Natural killer cell (primary cell): ENCODE results near the gene MAST3. TPM values are rescaled to one million over a fixed set of nuclear protein-coding genes. Genes with fewer than 3 reads are reported as not detected.

Source experiments
- ATAC-seq, 3 donors: fragments of 150-1000 bp in 2 of 3; fragments of 200-7000 bp in 1 of 3; cut with Tn5 transposase; 1 replicate in 1 of 3; 2 replicates in 2 of 3; pipeline ENCODE4 v1.10.0; 2021; ENCODE audit warnings: mild to moderate bottlenecking in 2 of 3, moderate library complexity in 2 of 3
- DNase-seq, 2 donors: peaks; one replicate each; pipeline versions ENCODE4 v3.0.0 to v3.0.0-alpha.2; 2013 to 2021; ENCODE audit warnings: mixed read lengths in 1 of 2
- H3K27ac ChIP-seq: one replicate; pipeline ENCODE4 v1.5.1; 2013; ENCODE audit warnings: mild to moderate bottlenecking, low read length
- H3K27me3 ChIP-seq: one replicate; pipeline ENCODE4 v1.6.1; 2013; ENCODE audit warnings: low read length; ENCODE audit not compliant: control insufficient read depth, insufficient read depth
- H3K36me3 ChIP-seq: one replicate; pipeline ENCODE4 v1.6.1; 2013; ENCODE audit warnings: low read length; ENCODE audit not compliant: control insufficient read depth, insufficient read depth
- H3K4me1 ChIP-seq: one replicate; pipeline ENCODE4 v1.6.1; 2013; ENCODE audit warnings: low read length; ENCODE audit not compliant: control insufficient read depth, insufficient read depth
- H3K4me3 ChIP-seq: one replicate; pipeline ENCODE4 v1.5.1; 2013; ENCODE audit warnings: low read length
- H3K9me3 ChIP-seq: one replicate; pipeline ENCODE4 v1.6.1; 2013; ENCODE audit warnings: low read length; ENCODE audit not compliant: control insufficient read depth, insufficient read depth
- H3K27ac Mint-ChIP-seq, 2 donors: one replicate each; pipeline ENCODE4 v1.8.0; 2022; ENCODE audit warnings: mild to moderate bottlenecking in 2 of 2, mixed read lengths in 2 of 2, moderate library complexity in 1 of 2
- H3K27me3 Mint-ChIP-seq, 2 donors: one replicate each; pipeline ENCODE4 v1.8.0; 2022; ENCODE audit warnings: low read depth in 2 of 2, mixed read lengths in 2 of 2
- H3K36me3 Mint-ChIP-seq: one replicate; pipeline ENCODE4 v1.8.0; 2022; ENCODE audit warnings: mixed read lengths
- H3K4me1 Mint-ChIP-seq, 2 donors: one replicate each; pipeline ENCODE4 v1.8.0; 2022; ENCODE audit warnings: mixed read lengths in 2 of 2
- H3K4me3 Mint-ChIP-seq: one replicate; pipeline ENCODE4 v1.8.0; 2022; ENCODE audit warnings: mild to moderate bottlenecking, moderate library complexity, mixed read lengths
- H3K9me3 Mint-ChIP-seq, 2 donors: one replicate each; pipeline ENCODE4 v1.8.0; 2022; ENCODE audit warnings: mixed read lengths in 2 of 2
- CTCF ChIP-seq: fragments of 200-600 bp; IDR thresholded peaks from one replicate; pipeline ENCODE4 v1.8.0; 2022; ENCODE audit warnings: antibody characterized with exemption
- WGBS: methylation state at CpG from one replicate; pipeline ENCODE4 v1.1.7; 2013; ENCODE audit warnings: missing lambda C conversion rate; ENCODE audit not compliant: insufficient coverage; 5-methylcytosine and 5-hydroxymethylcytosine counted together
- intact Hi-C: fragments of 100-400 bp; cut with micrococcal nuclease; formaldehyde crosslinking; loops from one replicate; pipeline ENCODE4 v1.14.2; 2022
- total RNA-seq, 4 donors: library from RNA; stranded (reverse); fragments of 120-200 nt in 1 of 4; gene quantifications; one replicate each; pipeline versions ENCODE4 v1.2.3 to v1.2.4, GENCODE V29; 2013 to 2022

Gene MAST3
- total RNA-seq, 3 donors from 2014 or later (not counting 1 experiment from before 2014, with no cell fraction given): 84.5 to 101 (median 101) TPM

- DNase-seq (peak; percentile 54 to 81), ATAC-seq (peak; percentile 84 to 92 (median 90))
- H3K4me3 Mint-ChIP-seq: no peak overlapping the region
- no peaks in the 10 kb centered on the region for H3K9me3 Mint-ChIP-seq
- H3K4me3 ChIP-seq: no peak overlapping the region
- H3K4me1 Mint-ChIP-seq: peaks cover 5 to 25% of the 10 kb centered on the region in 2 donors
- H3K27ac ChIP-seq: peak overlapping the region; percentile 15
- H3K36me3 Mint-ChIP-seq: peaks cover 9% of the 10 kb centered on the region
- WGBS: 69% methylated on average over 14 of the region's 14 CpGs
- TF ChIP-seq CTCF: peak; percentile 73
- H3K27ac Mint-ChIP-seq: no peak overlapping the region
- intact Hi-C loops: loop anchor here (1.0 kb wide), 1 partner anchor 55 kb away; no protein-coding TSS in a partner anchor
- no peaks in the 10 kb centered on the region for H3K9me3 ChIP-seq
- H3K4me1 ChIP-seq: peaks cover 47% of the 10 kb centered on the region
- no peaks in the 10 kb centered on the region for H3K27me3 ChIP-seq
- no peaks in the 10 kb centered on the region for H3K27me3 Mint-ChIP-seq
- peaks cover 20% of the 10 kb centered on the region for H3K36me3 ChIP-seq
Measured at GRCh38 chr19:18167975-18168645, 70.5 kb downstream of the MAST3 start.

GRCh38 chr19:18168673-18169381, 71.2 kb downstream of the MAST3 start:
- Mint-ChIP-seq H3K27ac (peak overlapping the region in 1 of 2 donors; percentile 69), H3K4me3 (no peak overlapping the region), H3K36me3 (peaks cover 9% of the 10 kb centered on the region), H3K4me1 (peaks cover 5 to 32% of the 10 kb centered on the region in 2 donors), H3K9me3 (no peaks in the 10 kb centered on the region), H3K27me3 (no peaks in the 10 kb centered on the region)
- H3K4me1 ChIP-seq: peaks cover 53% of the 10 kb centered on the region
- H3K4me3 ChIP-seq: peak overlapping the region; percentile 5
- H3K27ac ChIP-seq: peak overlapping the region; percentile 86
- H3K27me3 ChIP-seq: no peaks in the 10 kb centered on the region
- DNase-seq (no peak), ATAC-seq (no peak)
- TF ChIP-seq CTCF: no peak
- intact Hi-C loops: loop anchor here (1.0 kb wide), 1 partner anchor 56 kb away; no protein-coding TSS in a partner anchor
- 93% methylated on average over 66 of the region's 66 CpGs for WGBS
- peaks cover 14% of the 10 kb centered on the region for H3K36me3 ChIP-seq
- H3K9me3 ChIP-seq: no peaks in the 10 kb centered on the region

- Histone ChIP-seq H3K36me3 (peaks cover 9% of the 10 kb centered on the region), H3K27ac (peak overlapping the region; percentile 86), H3K4me3 (no peak overlapping the region), H3K27me3 (no peaks in the 10 kb centered on the region), H3K9me3 (no peaks in the 10 kb centered on the region), H3K4me1 (peaks cover 67% of the 10 kb centered on the region)
- H3K27me3 Mint-ChIP-seq: no peaks in the 10 kb centered on the region
- intact Hi-C loops: loop anchor here (5.0 kb wide), 1 partner anchor 163 kb away; the partner anchor contains the start of gene ARRDC2
- H3K4me3 Mint-ChIP-seq: no peak overlapping the region
- WGBS: 70% methylated on average over 13 of the region's 16 CpGs
- ATAC-seq (no peak), DNase-seq (no peak)
- peak overlapping the region; percentile 75 to 86 for H3K27ac Mint-ChIP-seq
- no peak for TF ChIP-seq CTCF
- H3K36me3 Mint-ChIP-seq: peaks cover 5% of the 10 kb centered on the region
- H3K9me3 Mint-ChIP-seq: no peaks in the 10 kb centered on the region
- H3K4me1 Mint-ChIP-seq: peaks cover 10 to 39% of the 10 kb centered on the region in 2 donors
Measured at GRCh38 chr19:18170714-18171255, 73.2 kb downstream of the MAST3 start.
